HG03432 (cell line): Measurements from ENCODE around the gene DIPK1A.

ENCODE experiments used
- ATAC-seq: cut with Tn5 transposase; IDR thresholded peaks from one replicate; pipeline ENCODE4 v1.9.1; 2021; ENCODE audit warnings: mild to moderate bottlenecking, moderate library complexity; ENCODE audit not compliant: unreplicated experiment

DIPK1A gene

GRCh38 chr1:92961131-92961895 lies at the start of gene DIPK1A:
Gene DIPK1A (minus strand): TSS chr1:92961462. CDS start chr1:92961429, 33 bp downstream.
- peak; percentile 53 for ATAC-seq

GRCh38 chr1:93007941-93008577 lies 46.8 kb upstream of the DIPK1A start:
- ATAC-seq = no peak

- peak; percentile 54 for ATAC-seq
These were observed 44.0 kb upstream of the DIPK1A start for GRCh38 chr1:93005252-93005598.

- peak; percentile 43 for ATAC-seq
These were observed 43.4 kb upstream of the DIPK1A start for GRCh38 chr1:93004566-93005251.

GRCh38 chr1:93003981-93004380 lies 42.7 kb upstream of the DIPK1A start:
- no peak for ATAC-seq

- no peak for ATAC-seq
These were observed 41.5 kb upstream of the DIPK1A start for GRCh38 chr1:93002781-93003180.

- no peak for ATAC-seq
These were observed 40.6 kb upstream of the DIPK1A start for GRCh38 chr1:93001893-93002292.

- no peak for ATAC-seq
These were observed 39.5 kb upstream of the DIPK1A start for GRCh38 chr1:93000751-93001175.

GRCh38 chr1:93000291-93000690 lies 39.0 kb upstream of the DIPK1A start:
- ATAC-seq = no peak

- ATAC-seq = no peak
These were observed 37.6 kb upstream of the DIPK1A start for GRCh38 chr1:92998821-92999220.

- no peak for ATAC-seq
These were observed 34.5 kb upstream of the DIPK1A start for GRCh38 chr1:92995441-92996430.

- ATAC-seq = peak; percentile 80
These were observed 32.9 kb upstream of the DIPK1A start for GRCh38 chr1:92994105-92994712.

- ATAC-seq = peak; percentile 6
These were observed 32.3 kb upstream of the DIPK1A start for GRCh38 chr1:92993581-92993980.

- ATAC-seq = no peak
These were observed 31.6 kb upstream of the DIPK1A start for GRCh38 chr1:92992877-92993276.

- no peak for ATAC-seq
These were observed 30.8 kb upstream of the DIPK1A start for GRCh38 chr1:92992054-92992453.

- ATAC-seq = no peak
These were observed 29.6 kb upstream of the DIPK1A start for GRCh38 chr1:92990828-92991227.

- ATAC-seq = no peak
These were observed 28.8 kb upstream of the DIPK1A start for GRCh38 chr1:92989936-92990583.

- ATAC-seq = no peak
These were observed 28.0 kb upstream of the DIPK1A start for GRCh38 chr1:92989253-92989652.

- no peak for ATAC-seq
These were observed 26.2 kb upstream of the DIPK1A start for GRCh38 chr1:92987462-92987861.

GRCh38 chr1:92985101-92985500 lies 23.8 kb upstream of the DIPK1A start:
- no peak for ATAC-seq
